H9 (cell line): Measurements from ENCODE around the gene NRN1L. TPM values are rescaled to one million over a fixed set of nuclear protein-coding genes. Genes with fewer than 3 reads are reported as not detected.

Experiments used
- DNase-seq: peaks from one replicate; pipeline ENCODE4 v3.0.0-alpha.2; 2017
- H2AFZ ChIP-seq: one replicate; pipeline ENCODE4 v1.6.1; 2013; ENCODE audit warnings: mild to moderate bottlenecking, low read length, control low read depth, moderate library complexity
- H2AK5ac ChIP-seq: 2 replicates; pipeline ENCODE4 v1.6.1; 2013; ENCODE audit warnings: low read length, control low read depth, mixed read lengths; ENCODE audit not compliant: insufficient read length
- H2BK120ac ChIP-seq: one replicate; pipeline ENCODE4 v1.6.1; 2013; ENCODE audit warnings: low read depth, mild to moderate bottlenecking, low read length, control low read depth, inconsistent platforms; ENCODE audit not compliant: poor library complexity, severe bottlenecking
- H2BK12ac ChIP-seq: 2 replicates; pipeline ENCODE4 v1.6.1; 2013; ENCODE audit warnings: low read length, control low read depth, mixed read lengths, low read depth; ENCODE audit not compliant: insufficient read length
- H2BK15ac ChIP-seq: 2 replicates; pipeline ENCODE4 v1.6.1; 2013; ENCODE audit warnings: low read depth, low read length, control low read depth
- H2BK20ac ChIP-seq: one replicate; pipeline ENCODE4 v1.6.1; 2013; ENCODE audit warnings: low read depth, mild to moderate bottlenecking, low read length, control low read depth, inconsistent platforms; ENCODE audit not compliant: poor library complexity, severe bottlenecking
- H2BK5ac ChIP-seq: 2 replicates; pipeline ENCODE4 v1.6.1; 2013; ENCODE audit warnings: low read length, control low read depth, mixed read lengths; ENCODE audit not compliant: insufficient read length
- H3K14ac ChIP-seq: 2 replicates; pipeline ENCODE4 v1.6.1; 2013; ENCODE audit warnings: low read length, control low read depth; ENCODE audit not compliant: insufficient read depth
- H3K18ac ChIP-seq: 2 replicates; pipeline ENCODE4 v1.6.1; 2013; ENCODE audit warnings: low read depth, mild to moderate bottlenecking, mixed read lengths, low read length, control low read depth; ENCODE audit not compliant: insufficient read length
- H3K23ac ChIP-seq: 2 replicates; pipeline ENCODE4 v1.6.1; 2013; ENCODE audit warnings: low read length, control low read depth, mixed read lengths, low read depth; ENCODE audit not compliant: insufficient read length
- H3K23me2 ChIP-seq: 2 replicates; pipeline ENCODE4 v1.6.1; 2013; ENCODE audit warnings: low read depth, mild to moderate bottlenecking, mixed read lengths, low read length, control low read depth; ENCODE audit not compliant: insufficient read length, poor library complexity, severe bottlenecking
- H3K27ac ChIP-seq: 2 replicates; pipeline ENCODE4 v1.5.1; 2013; ENCODE audit warnings: low read length, control low read depth, mixed read lengths, low read depth; ENCODE audit not compliant: insufficient read length
- H3K27me3 ChIP-seq: 2 replicates; pipeline ENCODE4 v1.6.1; 2013; ENCODE audit warnings: low read length, control low read depth, inconsistent platforms; ENCODE audit not compliant: insufficient read depth
- H3K4ac ChIP-seq: 2 replicates; pipeline ENCODE4 v1.6.1; 2013; ENCODE audit warnings: low read depth, mild to moderate bottlenecking, control low read depth, inconsistent platforms, low read length, moderate library complexity
- H3K4me1 ChIP-seq: 2 replicates; pipeline ENCODE4 v1.6.1; 2013; ENCODE audit warnings: low read length, control low read depth, inconsistent platforms; ENCODE audit not compliant: insufficient read depth
- H3K4me2 ChIP-seq: 2 replicates; pipeline ENCODE4 v1.6.1; 2013; ENCODE audit warnings: low read length, control low read depth, mixed read lengths; ENCODE audit not compliant: insufficient read length, insufficient read depth
- H3K56ac ChIP-seq: 2 replicates; pipeline ENCODE4 v1.6.1; 2013; ENCODE audit warnings: low read depth, mild to moderate bottlenecking, mixed read lengths, low read length, control low read depth; ENCODE audit not compliant: insufficient read length
- H3K79me1 ChIP-seq: 2 replicates; pipeline ENCODE4 v1.6.1; 2013; ENCODE audit warnings: low read depth, mild to moderate bottlenecking, moderate library complexity, low read length, control low read depth, inconsistent platforms; ENCODE audit not compliant: insufficient read depth, poor library complexity, severe bottlenecking
- H3K79me2 ChIP-seq: 2 replicates; pipeline ENCODE4 v1.6.1; 2013; ENCODE audit warnings: low read length, control low read depth, inconsistent platforms; ENCODE audit not compliant: insufficient read depth
- H3K9ac ChIP-seq: 2 replicates; pipeline ENCODE4 v1.6.1; 2013; ENCODE audit warnings: low read length, control low read depth, mixed read lengths; ENCODE audit not compliant: insufficient read length; ENCODE audit errors: extremely low read depth
- H3K9me3 ChIP-seq: one replicate; pipeline ENCODE4 v1.6.1; 2013; ENCODE audit warnings: low read depth, low read length, inconsistent platforms; ENCODE audit not compliant: control insufficient read depth
- H3T11ph ChIP-seq: one replicate; pipeline ENCODE4 v1.6.1; 2013; ENCODE audit warnings: mild to moderate bottlenecking, low read length, control low read depth, inconsistent platforms
- H4K20me1 ChIP-seq: one replicate; pipeline ENCODE4 v1.6.1; 2013; ENCODE audit not compliant: control insufficient read depth, insufficient read length, insufficient read depth
- H4K5ac ChIP-seq: 2 replicates; pipeline ENCODE4 v1.6.1; 2013; ENCODE audit warnings: low read depth, mild to moderate bottlenecking, mixed read lengths, low read length, control low read depth; ENCODE audit not compliant: insufficient read length
- H4K8ac ChIP-seq: replicated peaks from 2 replicates; pipeline ENCODE4 v1.6.1; 2013; ENCODE audit warnings: low read length, control low read depth, mixed read lengths, low read depth; ENCODE audit not compliant: insufficient read length
- H4K91ac ChIP-seq: 2 replicates; pipeline ENCODE4 v1.6.1; 2013; ENCODE audit warnings: low read depth, mild to moderate bottlenecking, moderate library complexity, mixed read lengths, low read length, control low read depth; ENCODE audit not compliant: insufficient read length
- H3K27ac Mint-ChIP-seq, 3 experiments: 2 replicates in 2 of 3; 3 replicates in 1 of 3; pipeline ENCODE4 v1.8.0; 2020 to 2021; ENCODE audit warnings: mixed read lengths in 3 of 3, mild to moderate bottlenecking in 1 of 3, moderate library complexity in 1 of 3
- H3K27me3 Mint-ChIP-seq: 2 replicates; pipeline ENCODE4 v1.8.0; 2021; ENCODE audit warnings: low read depth, mild to moderate bottlenecking, moderate library complexity, mixed read lengths
- H3K36me3 Mint-ChIP-seq, 3 experiments: 2 replicates in 2 of 3; 3 replicates in 1 of 3; pipeline ENCODE4 v1.8.0; 2020 to 2021; ENCODE audit warnings: low read depth in 3 of 3, mixed read lengths in 3 of 3; ENCODE audit not compliant: insufficient read depth in 1 of 3
- H3K4me1 Mint-ChIP-seq, 2 experiments: 2 replicates each; pipeline ENCODE4 v1.8.0; 2020; ENCODE audit warnings: mixed read lengths in 2 of 2
- H3K4me3 Mint-ChIP-seq, 2 experiments: 2 replicates in 1 of 2; 3 replicates in 1 of 2; pipeline ENCODE4 v1.8.0; 2020 to 2021; ENCODE audit warnings: mild to moderate bottlenecking in 2 of 2, mixed read lengths in 2 of 2, moderate library complexity in 1 of 2
- H3K9me3 Mint-ChIP-seq, 2 experiments: 2 replicates in 1 of 2; 3 replicates in 1 of 2; pipeline ENCODE4 v1.8.0; 2020; ENCODE audit warnings: mild to moderate bottlenecking in 2 of 2, mixed read lengths in 2 of 2, moderate library complexity in 1 of 2
- CTCF ChIP-seq: fragments of 200-600 bp; sonication (generic); conservative IDR thresholded peaks from 3 replicates; pipeline ENCODE4 v1.8.0; 2021; ENCODE audit warnings: antibody characterized with exemption, mild to moderate bottlenecking
- WGBS: extraction: QIAGEN DNeasy Blood & Tissue Kit; methylation state at CpG from one replicate; pipeline ENCODE4 v1.1.7; 2013; ENCODE audit warnings: missing lambda C conversion rate, low lambda C conversion rate, mixed read lengths; ENCODE audit not compliant: insufficient read length; ENCODE audit errors: extremely low coverage; 5-methylcytosine and 5-hydroxymethylcytosine counted together
- total RNA-seq: library from RNA; stranded (reverse); gene quantifications from 2 replicates; pipeline ENCODE4 v1.2.1, GENCODE V29; 2021

Gene NRN1L
- total RNA-seq, 1 experiment from 2014 or later, result 2.0 TPM

- no peak overlapping the region for H4K91ac ChIP-seq
- no peak overlapping the region for H3K4ac ChIP-seq
- no peak overlapping the region for H2BK20ac ChIP-seq
- DNase-seq, result no peak
- no peak overlapping the region for H3T11ph ChIP-seq
- no peak overlapping the region for H4K5ac ChIP-seq
- H3K4me1 Mint-ChIP-seq, result peaks cover 13 to 28% of the 10 kb centered on the region in 2 experiments
- no peaks in the 10 kb centered on the region for H4K20me1 ChIP-seq
- no peak for TF ChIP-seq CTCF
- no peak overlapping the region for H3K27ac ChIP-seq
- no peaks in the 10 kb centered on the region for H3K9me3 Mint-ChIP-seq
- no peak overlapping the region for H2AFZ ChIP-seq
- no peak overlapping the region for H3K23ac ChIP-seq
- H2AK5ac ChIP-seq, result no peak overlapping the region
- no peaks in the 10 kb centered on the region for H3K4me1 ChIP-seq
- no peaks in the 10 kb centered on the region for H3K79me2 ChIP-seq
- peaks cover 12 to 33% (median 30%) of the 10 kb centered on the region in 3 experiments for H3K36me3 Mint-ChIP-seq
- no peak overlapping the region for H3K9ac ChIP-seq
- no peaks in the 10 kb centered on the region for H3K23me2 ChIP-seq
- H3K56ac ChIP-seq, result no peak overlapping the region
- H3K4me2 ChIP-seq, result no peak overlapping the region
- H2BK5ac ChIP-seq, result no peak overlapping the region
- H2BK120ac ChIP-seq, result no peak overlapping the region
- no peaks in the 10 kb centered on the region for H3K79me1 ChIP-seq
- no peak overlapping the region for H3K27ac Mint-ChIP-seq
- no peaks in the 10 kb centered on the region; the same call in none of the 2 replicates for H3K27me3 Mint-ChIP-seq
- H3K9me3 ChIP-seq, result no peaks in the 10 kb centered on the region
- H2BK12ac ChIP-seq, result no peak overlapping the region
- H4K8ac ChIP-seq, result no peak overlapping the region
- no peaks in the 10 kb centered on the region for H3K27me3 ChIP-seq
- H3K14ac ChIP-seq, result no peak overlapping the region; the same call in 1 of the 2 replicates
- no peak overlapping the region; a peak in 1 of 5 replicates for H3K4me3 Mint-ChIP-seq
- H3K18ac ChIP-seq, result no peak overlapping the region
- no peak overlapping the region for H2BK15ac ChIP-seq
- no CpG with 5 or more reads among the region's 19 CpGs for WGBS
Measured at GRCh38 chr16:67885976-67886375, 1.3 kb downstream of the NRN1L start.
